ENCODE measurements around the gene MEIS2. TPM values are rescaled to one million over a fixed set of nuclear protein-coding genes. Genes with fewer than 3 reads are reported as not detected.

Gene MEIS2
- total RNA-seq, 2 experiments from 2014 or later = 0.14 TPM; not detected in 1

GRCh38 chr15:37140531-37141058, 40.2 kb upstream of the MEIS2 start:
- ATAC-seq (no peak), DNase-seq (no peak)
- POLR2A ChIA-PET = no interaction called here
- Mint-ChIP-seq H3K36me3 (ENCODE audit: low read depth) (no peaks in the 10 kb centered on the region), H3K27ac (no peak overlapping the region), H3K4me3 (no peak overlapping the region), H3K9me3 (no peaks in the 10 kb centered on the region), H3K27me3 (peaks cover 11% of the 10 kb centered on the region), H3K4me1 (ENCODE audit: low read depth) (no peaks in the 10 kb centered on the region)
- intact Hi-C loops (cut with micrococcal nuclease) = no loop called here
- CTCF ChIA-PET = interaction anchor here (2.3 kb wide), 1 partner anchor 1389 kb away, joined by 5 read pairs; no protein-coding TSS in a partner anchor
- no peak for TF ChIP-seq CTCF (IDR thresholded peaks at IDR 0.05)

- H3K4me1 Mint-ChIP-seq (ENCODE audit: low read depth) = no peaks in the 10 kb centered on the region
- intact Hi-C loops (cut with micrococcal nuclease) = no loop called here
- no peaks in the 10 kb centered on the region for H3K36me3 Mint-ChIP-seq (ENCODE audit: low read depth)
- no peak overlapping the region for H3K27ac Mint-ChIP-seq
- H3K4me3 Mint-ChIP-seq = no peak overlapping the region
- no peaks in the 10 kb centered on the region for H3K9me3 Mint-ChIP-seq
- DNase-seq = no peak
- ChIA-PET CTCF (interaction anchor here (0.9 to 2.3 kb wide), 3 partner anchors 13 to 1387 kb away, joined by 3 to 5 read pairs (median 3); no protein-coding TSS in a partner anchor), POLR2A (no interaction called here)
- no peak for ATAC-seq
- peaks cover 8% of the 10 kb centered on the region for H3K27me3 Mint-ChIP-seq
- TF ChIP-seq CTCF (IDR thresholded peaks at IDR 0.05) = no peak
These were observed 38.4 kb upstream of the MEIS2 start for GRCh38 chr15:37138591-37139215.

- CTCF ChIA-PET = interaction anchor here (1.0 kb wide), 1 partner anchor 638 kb away, joined by 3 read pairs; no protein-coding TSS in a partner anchor
- TF ChIP-seq CTCF (IDR thresholded peaks at IDR 0.05) = no peak
- Mint-ChIP-seq H3K4me3 (no peak overlapping the region), H3K27ac (no peak overlapping the region), H3K27me3 (peaks cover 8% of the 10 kb centered on the region), H3K36me3 (ENCODE audit: low read depth) (no peaks in the 10 kb centered on the region), H3K4me1 (ENCODE audit: low read depth) (no peaks in the 10 kb centered on the region), H3K9me3 (no peaks in the 10 kb centered on the region)
- intact Hi-C loops (cut with micrococcal nuclease) = no loop called here
- ATAC-seq (no peak), DNase-seq (no peak)
- POLR2A ChIA-PET = no interaction called here
These were observed 36.9 kb upstream of the MEIS2 start for GRCh38 chr15:37137221-37137620.

GRCh38 chr15:37136666-37137065, 36.3 kb upstream of the MEIS2 start:
- ChIA-PET CTCF (interaction anchor here (1.0 kb wide), 2 partner anchors 253 to 637 kb away, joined by 3 to 4 read pairs; no protein-coding TSS in a partner anchor), POLR2A (no interaction called here)
- Mint-ChIP-seq H3K36me3 (ENCODE audit: low read depth) (no peaks in the 10 kb centered on the region), H3K27ac (no peak overlapping the region), H3K4me3 (no peak overlapping the region), H3K9me3 (no peaks in the 10 kb centered on the region), H3K4me1 (ENCODE audit: low read depth) (no peaks in the 10 kb centered on the region), H3K27me3 (peaks cover 8% of the 10 kb centered on the region)
- intact Hi-C loops (cut with micrococcal nuclease) = no loop called here
- DNase-seq = no peak
- no peak for ATAC-seq
- TF ChIP-seq CTCF (IDR thresholded peaks at IDR 0.05) = no peak

GRCh38 chr15:37135225-37135624, 34.9 kb upstream of the MEIS2 start:
- ChIA-PET POLR2A (no interaction called here), CTCF (interaction anchor here (1.0 to 1.3 kb wide), 3 partner anchors 11 to 74 kb away, joined by 3 read pairs; no protein-coding TSS in a partner anchor)
- intact Hi-C loops (cut with micrococcal nuclease) = no loop called here
- Mint-ChIP-seq H3K9me3 (no peaks in the 10 kb centered on the region), H3K27me3 (peaks cover 13% of the 10 kb centered on the region), H3K4me1 (ENCODE audit: low read depth) (no peaks in the 10 kb centered on the region), H3K36me3 (ENCODE audit: low read depth) (no peaks in the 10 kb centered on the region), H3K4me3 (no peak overlapping the region), H3K27ac (no peak overlapping the region)
- DNase-seq (no peak), ATAC-seq (no peak)
- TF ChIP-seq CTCF (IDR thresholded peaks at IDR 0.05) = no peak

Measured in activated CD8-positive, alpha-beta T cell treated with anti-CD3 and anti-CD28 coated beads for 36 hours (primary cell).